ENCODE data around the gene GGA3. TPM values are rescaled to one million over a fixed set of nuclear protein-coding genes. Genes with fewer than 3 reads are reported as not detected.
A peak's percentile ranks its signal among the peaks of the same experiment; 100 is the strongest.

Gene GGA3
- total and polyA plus RNA-seq, 10 of the 15 experiments (the other 5 are each of a cell fraction or from before 2014, with no cell fraction given) = 7.0 to 57.5 (median 34.0) TPM

- H3K4me1 ChIP-seq (ENCODE audit: control insufficient read depth, insufficient read depth, low read length) = peaks cover 24% of the 10 kb centered on the region
- under 1% methylated on average over 73 of the region's 74 CpGs for WGBS (ENCODE audit: insufficient coverage, insufficient replicate concordance, low lambda C conversion rate, missing lambda C conversion rate)
- H3K79me2 ChIP-seq (ENCODE audit: control insufficient read depth, insufficient read depth, low read length) = peaks cover 32% of the 10 kb centered on the region
- in situ Hi-C loops (cut with MboI) = loop anchor here (5.0 kb wide), 1 partner anchor 141 kb away; no protein-coding TSS in a partner anchor
- H3K4me2 ChIP-seq (ENCODE audit: control insufficient read depth, insufficient read depth) = peak overlapping the region; percentile 81; the same call in 1 of the 2 replicates
- no peaks in the 10 kb centered on the region for H3K9me3 ChIP-seq (replicated peaks; ENCODE audit: control insufficient read depth, insufficient read depth, low read length)
- H4K20me1 ChIP-seq (ENCODE audit: control insufficient read depth, insufficient read depth) = no peaks in the 10 kb centered on the region
- SMC1A ChIA-PET (ENCODE audit: uncharacterized antibody, unreplicated experiment) = interaction anchor here (1.0 to 2.8 kb wide), 16 partner anchors 10 to 310 kb away, joined by 3 to 24 read pairs (median 6); partner anchors contain the start of genes GGA3, GRB2, MRPS7 and SLC25A19
- H3K4me3 ChIP-seq = peak overlapping the region; percentile 70
- ATAC-seq (peak; percentile 82), DNase-seq (ENCODE audit: low read depth, low spot score) (no peak), FAIRE-seq (no peak)
- CTCF ChIA-PET = interaction anchor here (0.6 to 5.3 kb wide), 43 partner anchors 10 to 362 kb away, joined by 3 to 58 read pairs (median 5); partner anchors contain the start of genes GGA3, GRB2, MRPL58 and MRPS7
- RAD21 ChIA-PET (ENCODE audit: unreplicated experiment) = interaction anchor here (0.6 to 4.8 kb wide), 31 partner anchors 10 to 326 kb away, joined by 3 to 68 read pairs (median 6); partner anchors contain the start of genes GGA3, GRB2, MRPL58 and MRPS7
- H3K9ac ChIP-seq (ENCODE audit: control insufficient read depth, insufficient read depth, low read length) = peak overlapping the region; percentile 90
- H3K27ac ChIP-seq (ENCODE audit: control insufficient read depth, insufficient read depth) = peak overlapping the region; percentile 91
- peaks cover 14 to 20% of the 10 kb centered on the region in 2 experiments; a peak in 3 of 4 replicates for H3K36me3 ChIP-seq (ENCODE audit: control insufficient read depth in 2 of 2, insufficient read depth in 2 of 2, low read length in 1 of 2)
- BruUV-seq (replicated peaks) = TSS peak; percentile 73
- intact Hi-C loops (cut with micrococcal nuclease; ENCODE audit: unreplicated experiment) = loop anchor here (2.0 kb wide), 2 partner anchors 133 to 141 kb away; partner anchors contain the start of gene GRB2
- POLR2A ChIA-PET = interaction anchor here (0.6 to 6.4 kb wide), 22 partner anchors 10 to 157 kb away, joined by 3 to 73 read pairs (median 4); partner anchors contain the start of genes GGA3, GRB2, MRPS7 and SLC25A19
- no peaks in the 10 kb centered on the region for H3K27me3 ChIP-seq (replicated peaks in 1 of 2; ENCODE audit: control insufficient read depth in 2 of 2, insufficient read depth in 2 of 2, low read length in 1 of 2)
- peak overlapping the region; percentile 82 for H2AFZ ChIP-seq (ENCODE audit: control insufficient read depth, low read depth, low read length)
- TF ChIP-seq ZNF24 (IDR thresholded peaks at IDR 0.05) (0 out of 2 replicates have a peak, but pooled peaks have one; percentile 53), MXI1 (IDR thresholded peaks at IDR 0.05; ENCODE audit: low read depth, low read length) (0 out of 2 replicates have a peak, but pooled peaks have one; percentile 51), CTCF (IDR thresholded peaks at IDR 0.05 in 2 of 3, conservative IDR thresholded peaks at IDR 0.05 in 1 of 3; ENCODE audit: control insufficient read depth in 2 of 3, extremely low read depth in 1 of 3, insufficient read depth in 1 of 3, low read depth in 3 of 3, low read length in 3 of 3) (peak; percentile 66 to 87 (median 79); a peak in 4 of 6 replicates), MEF2B (IDR thresholded peaks at IDR 0.05; ENCODE audit: partially characterized antibody, poor library complexity, severe bottlenecking) (no peak), GATAD2B (conservative IDR thresholded peaks at IDR 0.05; ENCODE audit: low read depth) (peak; percentile 91), NR2C1 (IDR thresholded peaks at IDR 0.05) (peak; percentile 76), HSF1 (IDR thresholded peaks at IDR 0.05; ENCODE audit: low read depth, low read length) (no peak), BCL3 (IDR thresholded peaks at IDR 0.05; ENCODE audit: borderline replicate concordance, insufficient read depth, low read depth, low read length, poor library complexity, severe bottlenecking) (peak; percentile 41), SPI1 (IDR thresholded peaks at IDR 0.05; ENCODE audit: borderline replicate concordance, insufficient read depth, low read depth, low read length) (no peak; the same call in 1 of the 2 replicates), CREB1 (IDR thresholded peaks at IDR 0.05; ENCODE audit: low read depth) (peak; percentile 90), BMI1 (IDR thresholded peaks at IDR 0.05; ENCODE audit: borderline replicate concordance) (no peak), BHLHE40 (IDR thresholded peaks at IDR 0.05; ENCODE audit: borderline replicate concordance in 1 of 2, low read depth in 2 of 2, low read length in 1 of 2) (peak; percentile 37 to 67; a peak in 3 of 4 replicates), NR2C2 (IDR thresholded peaks at IDR 0.05; ENCODE audit: borderline replicate concordance, control insufficient read depth, insufficient read length, low read depth) (no peak), TCF7 (IDR thresholded peaks at IDR 0.05; ENCODE audit: borderline replicate concordance) (no peak)
Measured at GRCh38 chr17:75271233-75271954, 10.0 kb upstream of the GGA3 start.

Data from GM12878 (cell line).